PC-3 (cell line): ENCODE results near the gene MYH11. TPM values are rescaled to one million over a fixed set of nuclear protein-coding genes. Genes with fewer than 3 reads are reported as not detected.
"Not testable (repeated sequence)": the region's sequence is repeated elsewhere in the genome, so short reads cannot be mapped to it uniquely, and the experiment has no call there.

Experiments
- ATAC-seq: fragments of 200-7000 bp; cut with Tn5 transposase; 2 replicates; pipeline ENCODE4 v1.9.1; 2020; ENCODE audit warnings: mild to moderate bottlenecking, moderate library complexity
- BruUV-seq: library from RNA; stranded (reverse); fragments of 400-500 nt; replicated peaks from 2 replicates; lab custom pipeline; 2021; lab: Mats Ljungman, UMichigan
- CTCF ChIA-PET: fragments of 300-600 bp; sonication (Branson Sonifier 250); formaldehyde crosslinking; loops from one replicate; lab custom pipeline; 2022; ENCODE audit warnings: antibody characterized with exemption; lab: Charles Lee
- POLR2A ChIA-PET: fragments of 300-600 bp; sonication (Branson Sonifier 250); formaldehyde crosslinking; loops from one replicate; lab custom pipeline; 2022; ENCODE audit warnings: antibody characterized with exemption; ENCODE audit not compliant: unreplicated experiment; lab: Charles Lee
- DNase-seq: peaks from one replicate; pipeline ENCODE4 v3.0.0-alpha.2; 2015
- H2AFZ ChIP-seq: fragments of 300-600 bp; sonication (generic); 2 replicates; pipeline ENCODE4 v1.6.0; 2016; ENCODE audit warnings: antibody characterized with exemption, low read length
- H3F3A ChIP-seq: fragments of 300-600 bp; sonication (generic); one replicate; pipeline ENCODE4 v1.6.0; 2017; ENCODE audit warnings: antibody characterized with exemption, low read length, control low read depth, mild to moderate bottlenecking; ENCODE audit not compliant: unreplicated experiment
- H3K27ac ChIP-seq: fragments of 300-600 bp; sonication (generic); 2 replicates; pipeline ENCODE4 v1.5.1; 2016; ENCODE audit warnings: mild to moderate bottlenecking, low read length
- H3K27me3 ChIP-seq: fragments of 300-600 bp; sonication (generic); 2 replicates; pipeline ENCODE4 v1.6.1; 2016; ENCODE audit warnings: low read length, mixed read lengths
- H3K36me3 ChIP-seq: fragments of 300-600 bp; sonication (generic); 2 replicates; pipeline ENCODE4 v1.6.1; 2016; ENCODE audit warnings: low read depth, mixed run types, low read length, mixed read lengths
- H3K4me1 ChIP-seq: fragments of 300-600 bp; sonication (generic); 2 replicates; pipeline ENCODE4 v1.5.1; 2016; ENCODE audit warnings: low read length; ENCODE audit not compliant: insufficient read depth
- H3K4me2 ChIP-seq: fragments of 300-600 bp; sonication (generic); 2 replicates; pipeline ENCODE4 v1.6.0; 2016; ENCODE audit warnings: low read length
- H3K4me3 ChIP-seq: fragments of 300-600 bp; sonication (generic); 2 replicates; pipeline ENCODE4 v1.5.1; 2016; ENCODE audit warnings: mild to moderate bottlenecking, low read length, mixed read lengths
- H3K79me2 ChIP-seq: fragments of 300-600 bp; sonication (generic); 2 replicates; pipeline ENCODE4 v1.6.1; 2017; ENCODE audit warnings: low read length, mixed read lengths
- H3K9ac ChIP-seq: fragments of 300-600 bp; sonication (generic); 2 replicates; pipeline ENCODE4 v1.6.0; 2016; ENCODE audit warnings: mild to moderate bottlenecking, low read length
- H3K9me2 ChIP-seq: fragments of 300-600 bp; sonication (generic); replicated peaks from 2 replicates; pipeline ENCODE4 v1.6.1; 2016; ENCODE audit warnings: mixed run types, low read length, mixed read lengths
- H3K9me3 ChIP-seq: fragments of 300-600 bp; sonication (generic); 2 replicates; pipeline ENCODE4 v1.6.1; 2016; ENCODE audit warnings: low read length, mixed read lengths
- H4K20me1 ChIP-seq: fragments of 300-600 bp; sonication (generic); 2 replicates; pipeline ENCODE4 v1.6.1; 2016; ENCODE audit warnings: low read length, mixed read lengths
- CTCF ChIP-seq: fragments of 300-600 bp; sonication (generic); conservative IDR thresholded peaks from 2 replicates; pipeline ENCODE4 v1.5.1; 2017; ENCODE audit warnings: antibody characterized with exemption, low read depth, mild to moderate bottlenecking, low read length
- EZH2 ChIP-seq: fragments of 300-600 bp; sonication (generic); IDR thresholded peaks from one replicate; pipeline ENCODE4 v1.6.1; 2017; ENCODE audit warnings: antibody characterized with exemption, mild to moderate bottlenecking, low read length; ENCODE audit not compliant: unreplicated experiment
- EZH2phosphoT487 ChIP-seq: fragments of 300-600 bp; sonication (generic); IDR thresholded peaks from 2 replicates; pipeline ENCODE4 v1.6.1; 2018; ENCODE audit warnings: mild to moderate bottlenecking, antibody characterized with exemption, low read length, borderline replicate concordance
- intact Hi-C: fragments of 100-400 bp; cut with micrococcal nuclease; formaldehyde crosslinking; loops from 2 replicates; pipeline ENCODE4 v1.9.0; 2023
- total RNA-seq: library from RNA; depleted of rRNA; stranded (reverse); fragments of >200 nt; gene quantifications from 2 replicates; pipeline ENCODE4 v1.2.3, GENCODE V29; 2014

Gene MYH11
- total RNA-seq, 1 experiment from 2014 or later = not detected

GRCh38 chr16:15701367-15701766, 155.5 kb downstream of the MYH11 start:
- intact Hi-C loops = no loop called here

GRCh38 chr16:15699819-15700218, 157.0 kb downstream of the MYH11 start:
- ChIA-PET CTCF (no interaction called here), POLR2A (no interaction called here)
- no peak for DNase-seq
- H3K4me1 ChIP-seq = no peaks in the 10 kb centered on the region
- no peaks in the 10 kb centered on the region for H3K9me2 ChIP-seq
- no peak overlapping the region for H3K9ac ChIP-seq
- H3K79me2 ChIP-seq = no peaks in the 10 kb centered on the region
- no peak overlapping the region for H3K4me2 ChIP-seq
- H3F3A ChIP-seq = no peaks in the 10 kb centered on the region
- no peak overlapping the region for H3K27ac ChIP-seq
- H4K20me1 ChIP-seq = no peaks in the 10 kb centered on the region
- no peak overlapping the region for H2AFZ ChIP-seq
- peaks cover 6% of the 10 kb centered on the region; the same call in 1 of the 2 replicates for H3K36me3 ChIP-seq
- no peaks in the 10 kb centered on the region for H3K27me3 ChIP-seq
- intact Hi-C loops = no loop called here
- TSS peak; percentile 10 for BruUV-seq
- no peak for TF ChIP-seq CTCF
- no peak for TF ChIP-seq EZH2phosphoT487
- TF ChIP-seq EZH2 = no peak
- no peaks in the 10 kb centered on the region for H3K9me3 ChIP-seq
- H3K4me3 ChIP-seq = no peak overlapping the region
- no peak for ATAC-seq

More at GRCh38 chr16:15701367-15701766, 155.5 kb downstream of the MYH11 start:
- ChIA-PET POLR2A (no interaction called here), CTCF (no interaction called here)
- H3K79me2 ChIP-seq = no peaks in the 10 kb centered on the region
- no peak overlapping the region for H3K4me3 ChIP-seq
- no peak overlapping the region for H3K4me2 ChIP-seq
- no peaks in the 10 kb centered on the region for H3F3A ChIP-seq
- H3K9ac ChIP-seq = no peak overlapping the region
- H3K27me3 ChIP-seq = no peaks in the 10 kb centered on the region
- no peaks in the 10 kb centered on the region for H3K9me3 ChIP-seq
- DNase-seq (no peak), ATAC-seq (no peak)
- H3K4me1 ChIP-seq = no peaks in the 10 kb centered on the region
- no peaks in the 10 kb centered on the region for H4K20me1 ChIP-seq
- TF ChIP-seq EZH2 = no peak
- TF ChIP-seq CTCF = no peak
- TF ChIP-seq EZH2phosphoT487 = no peak
- H3K27ac ChIP-seq = no peak overlapping the region
- peaks cover 6% of the 10 kb centered on the region; the same call in 1 of the 2 replicates for H3K36me3 ChIP-seq
- no peaks in the 10 kb centered on the region for H3K9me2 ChIP-seq
- H2AFZ ChIP-seq = no peak overlapping the region
- BruUV-seq = TSS peak; percentile 26

- no peak for DNase-seq
- CTCF ChIA-PET = no interaction called here
- Histone ChIP-seq H3F3A (no peaks in the 10 kb centered on the region), H3K9ac (no peak overlapping the region), H3K4me1 (no peaks in the 10 kb centered on the region), H3K9me2 (no peaks in the 10 kb centered on the region), H3K4me2 (no peak overlapping the region), H3K27me3 (no peaks in the 10 kb centered on the region), H3K27ac (no peak overlapping the region), H2AFZ (no peak overlapping the region), H3K9me3 (no peaks in the 10 kb centered on the region), H3K4me3 (no peak overlapping the region), H3K79me2 (no peaks in the 10 kb centered on the region), H4K20me1 (no peaks in the 10 kb centered on the region), H3K36me3 (peaks cover 2% of the 10 kb centered on the region; the same call in 1 of the 2 replicates)
- POLR2A ChIA-PET = no interaction called here
- no peak for ATAC-seq
- no TSS peak for BruUV-seq
- TF ChIP-seq EZH2 (no peak), EZH2phosphoT487 (no peak), CTCF (no peak)
- intact Hi-C loops = no loop called here
Observed at GRCh38 chr16:15694499-15694898, 162.3 kb downstream of the MYH11 start.

GRCh38 chr16:15692508-15692907, 164.3 kb downstream of the MYH11 start:
- BruUV-seq, H3K27ac ChIP-seq, H3K4me3 ChIP-seq, H3K9me3 ChIP-seq, H3K4me2 ChIP-seq, intact Hi-C loops, H3K9ac ChIP-seq, H3K79me2 ChIP-seq, H3F3A ChIP-seq, H3K36me3 ChIP-seq, H3K4me1 ChIP-seq, H3K9me2 ChIP-seq, CTCF ChIA-PET, POLR2A ChIA-PET, H4K20me1 ChIP-seq, H3K27me3 ChIP-seq, ATAC-seq, H2AFZ ChIP-seq, DNase-seq: not testable (repeated sequence)
